GM21390 (cell line): Measurements from ENCODE around the gene DHRS9.
"Not testable (repeated sequence)": the region's sequence is repeated elsewhere in the genome, so short reads cannot be mapped to it uniquely, and the experiment has no call there.

Experiments
- ATAC-seq: cut with Tn5 transposase; IDR thresholded peaks from one replicate; pipeline ENCODE4 v1.9.1; 2021; ENCODE audit not compliant: unreplicated experiment

The DHRS9 gene

GRCh38 chr2:169069341-169069740 is at the start of gene DHRS9:
Gene DHRS9 (plus strand): TSS chr2:169069563. CDS start chr2:169081582, 12,019 bp downstream.
- ATAC-seq = no peak

- ATAC-seq = no peak
Observed at GRCh38 chr2:169023161-169023560, 46.2 kb upstream of the DHRS9 start.

- no peak for ATAC-seq
Observed at GRCh38 chr2:169026056-169026455, 43.3 kb upstream of the DHRS9 start.

- no peak for ATAC-seq
Observed at GRCh38 chr2:169027234-169027633, 42.1 kb upstream of the DHRS9 start.

GRCh38 chr2:169029341-169029740 is 40.0 kb upstream of the DHRS9 start:
- no peak for ATAC-seq

- no peak for ATAC-seq
Observed at GRCh38 chr2:169031202-169031601, 38.2 kb upstream of the DHRS9 start, which contains the start of gene ABCB11. Gene ABCB11 (minus strand): TSS chr2:169031324. CDS start chr2:169018125, 13,199 bp downstream.

- ATAC-seq = no peak
Observed at GRCh38 chr2:169034256-169034655, 35.1 kb upstream of the DHRS9 start.

- ATAC-seq = no peak
Observed at GRCh38 chr2:169034984-169035544, 34.3 kb upstream of the DHRS9 start.

- no peak for ATAC-seq
Observed at GRCh38 chr2:169035887-169036286, 33.5 kb upstream of the DHRS9 start.

- peak; percentile 50 for ATAC-seq
Observed at GRCh38 chr2:169036736-169037440, 32.5 kb upstream of the DHRS9 start.

GRCh38 chr2:169038338-169038757 is 31.0 kb upstream of the DHRS9 start:
- peak; percentile 74 for ATAC-seq

GRCh38 chr2:169039702-169040101 is 29.7 kb upstream of the DHRS9 start:
- peak; percentile 35 for ATAC-seq

- ATAC-seq = no peak
Observed at GRCh38 chr2:169041594-169041993, 27.8 kb upstream of the DHRS9 start.

GRCh38 chr2:169042856-169043255 is 26.5 kb upstream of the DHRS9 start:
- no peak for ATAC-seq

GRCh38 chr2:169046440-169047151 is 22.8 kb upstream of the DHRS9 start:
- no peak for ATAC-seq

- no peak for ATAC-seq
Observed at GRCh38 chr2:169047256-169048250, 21.8 kb upstream of the DHRS9 start.

GRCh38 chr2:169049142-169049541 is 20.2 kb upstream of the DHRS9 start:
- ATAC-seq = no peak

- no peak for ATAC-seq
Observed at GRCh38 chr2:169050476-169051240, 18.7 kb upstream of the DHRS9 start.

GRCh38 chr2:169054575-169054974 is 14.8 kb upstream of the DHRS9 start:
- ATAC-seq = not testable (repeated sequence)

GRCh38 chr2:169064199-169064598 is 5.2 kb upstream of the DHRS9 start:
- ATAC-seq = not testable (repeated sequence)
